MCF 10A (cell line): ENCODE results near the gene STARD8. TPM values are rescaled to one million over a fixed set of nuclear protein-coding genes. Genes with fewer than 3 reads are reported as not detected.

ENCODE experiments used
- BruUV-seq: library from RNA; stranded (reverse); fragments of 400-500 nt; replicated peaks from 2 replicates; lab custom pipeline; 2021; lab: Mats Ljungman, UMichigan
- CTCF ChIA-PET: fragments of 300-600 bp; sonication (Branson Sonifier 250); formaldehyde crosslinking; extraction: SDS; loops from one replicate; lab custom pipeline; 2021; ENCODE audit warnings: antibody characterized with exemption, inconsistent platforms; lab: Yijun Ruan, JAX
- POLR2A ChIA-PET: fragments of 300-600, 350-650 bp; sonication (Branson Sonifier 250); formaldehyde crosslinking; extraction: SDS; loops from one replicate; lab custom pipeline; 2020; ENCODE audit warnings: antibody characterized with exemption, inconsistent platforms; lab: Yijun Ruan, JAX
- DNase-seq: peaks from one replicate; pipeline ENCODE4 v3.0.0-alpha.2; 2018; ENCODE audit not compliant: unreplicated experiment
- H3K27ac Mint-ChIP-seq: one replicate; pipeline ENCODE4 v1.8.0; 2022; ENCODE audit warnings: mild to moderate bottlenecking, low read depth, mixed read lengths; ENCODE audit not compliant: unreplicated experiment
- H3K27me3 Mint-ChIP-seq: one replicate; pipeline ENCODE4 v1.8.0; 2022; ENCODE audit warnings: mixed read lengths; ENCODE audit not compliant: insufficient read depth, unreplicated experiment
- H3K36me3 Mint-ChIP-seq: one replicate; pipeline ENCODE4 v1.8.0; 2022; ENCODE audit warnings: mild to moderate bottlenecking, moderate library complexity, mixed read lengths; ENCODE audit not compliant: insufficient read depth, unreplicated experiment
- H3K4me1 Mint-ChIP-seq: one replicate; pipeline ENCODE4 v1.8.0; 2022; ENCODE audit warnings: mixed read lengths; ENCODE audit not compliant: insufficient read depth, unreplicated experiment
- H3K4me3 Mint-ChIP-seq: one replicate; pipeline ENCODE4 v1.8.0; 2022; ENCODE audit warnings: mild to moderate bottlenecking, moderate library complexity, mixed read lengths; ENCODE audit not compliant: unreplicated experiment
- H3K9me3 Mint-ChIP-seq: one replicate; pipeline ENCODE4 v1.8.0; 2022; ENCODE audit warnings: mixed read lengths; ENCODE audit not compliant: unreplicated experiment
- intact Hi-C: fragments of 100-400 bp; cut with micrococcal nuclease; formaldehyde crosslinking; loops from 2 replicates; pipeline ENCODE4 v1.14.1; 2022
- total RNA-seq: library from RNA; stranded (reverse); gene quantifications from 2 replicates; pipeline ENCODE4 v1.2.3, GENCODE V29; 2022
- TF ChIP-seq, protein P1 (sequence below): fragments of 200-600 bp; IDR thresholded peaks from one replicate; pipeline ENCODE4 v1.8.0; 2022; ENCODE audit warnings: antibody characterized with exemption, mild to moderate bottlenecking; ENCODE audit not compliant: unreplicated experiment

Gene STARD8
- total RNA-seq, 1 experiment from 2014 or later = 1.0 TPM

GRCh38 chrX:68743754-68744153 is 96.3 kb downstream of the STARD8 start:
- TF ChIP-seq, protein P1, sequence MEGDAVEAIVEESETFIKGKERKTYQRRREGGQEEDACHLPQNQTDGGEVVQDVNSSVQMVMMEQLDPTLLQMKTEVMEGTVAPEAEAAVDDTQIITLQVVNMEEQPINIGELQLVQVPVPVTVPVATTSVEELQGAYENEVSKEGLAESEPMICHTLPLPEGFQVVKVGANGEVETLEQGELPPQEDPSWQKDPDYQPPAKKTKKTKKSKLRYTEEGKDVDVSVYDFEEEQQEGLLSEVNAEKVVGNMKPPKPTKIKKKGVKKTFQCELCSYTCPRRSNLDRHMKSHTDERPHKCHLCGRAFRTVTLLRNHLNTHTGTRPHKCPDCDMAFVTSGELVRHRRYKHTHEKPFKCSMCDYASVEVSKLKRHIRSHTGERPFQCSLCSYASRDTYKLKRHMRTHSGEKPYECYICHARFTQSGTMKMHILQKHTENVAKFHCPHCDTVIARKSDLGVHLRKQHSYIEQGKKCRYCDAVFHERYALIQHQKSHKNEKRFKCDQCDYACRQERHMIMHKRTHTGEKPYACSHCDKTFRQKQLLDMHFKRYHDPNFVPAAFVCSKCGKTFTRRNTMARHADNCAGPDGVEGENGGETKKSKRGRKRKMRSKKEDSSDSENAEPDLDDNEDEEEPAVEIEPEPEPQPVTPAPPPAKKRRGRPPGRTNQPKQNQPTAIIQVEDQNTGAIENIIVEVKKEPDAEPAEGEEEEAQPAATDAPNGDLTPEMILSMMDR = no peak

DNA sequence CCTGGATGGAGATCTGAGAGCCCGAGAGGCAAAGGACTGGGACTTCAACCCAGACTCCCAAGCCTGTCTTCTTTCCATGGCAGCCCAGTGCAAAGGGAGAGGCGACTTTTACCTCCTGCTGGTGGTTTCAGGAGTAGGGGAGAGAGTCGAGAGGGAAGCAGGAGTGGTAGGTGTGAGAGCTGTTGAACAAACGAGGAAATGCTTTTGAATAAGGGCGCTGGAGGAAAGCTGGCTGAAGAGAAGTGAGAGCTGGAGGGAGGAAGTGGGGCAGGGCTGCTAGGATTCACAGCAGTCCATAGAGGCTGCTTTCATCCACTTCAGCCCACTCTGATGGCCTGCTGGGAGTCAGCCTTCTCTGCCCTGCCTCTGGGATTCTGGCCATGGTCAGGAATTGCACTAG is 99.5 kb downstream of the STARD8 start:
- Mint-ChIP-seq H3K9me3 (no peaks in the 10 kb centered on the region), H3K36me3 (no peaks in the 10 kb centered on the region), H3K4me1 (no peaks in the 10 kb centered on the region), H3K27me3 (peaks cover 59% of the 10 kb centered on the region), H3K4me3 (no peak overlapping the region), H3K27ac (no peak overlapping the region)
- DNase-seq = no peak
- intact Hi-C loops = no loop called here
- no TSS peak for BruUV-seq
- TF ChIP-seq, protein P1 = no peak
- ChIA-PET CTCF (no interaction called here), POLR2A (no interaction called here)

More at GRCh38 chrX:68743754-68744153, 96.3 kb downstream of the STARD8 start:
- POLR2A ChIA-PET = no interaction called here
- Mint-ChIP-seq H3K36me3 (no peaks in the 10 kb centered on the region), H3K4me1 (no peaks in the 10 kb centered on the region), H3K9me3 (no peaks in the 10 kb centered on the region), H3K27me3 (peaks cover 53% of the 10 kb centered on the region), H3K4me3 (no peak overlapping the region), H3K27ac (no peak overlapping the region)
- no TSS peak for BruUV-seq
- CTCF ChIA-PET = interaction anchor here (0.6 kb wide), 1 partner anchor 52 kb away, joined by 4 read pairs; no protein-coding TSS in a partner anchor
- no peak for DNase-seq
- intact Hi-C loops = no loop called here

- TF ChIP-seq, protein P1 = no peak
- ChIA-PET POLR2A (no interaction called here), CTCF (no interaction called here)
Measured at GRCh38 chrX:68748030-68748429, 100.6 kb downstream of the STARD8 start.

GRCh38 chrX:68749426-68749825 is 102.0 kb downstream of the STARD8 start:
- intact Hi-C loops = no loop called here
- peaks cover 63% of the 10 kb centered on the region for H3K27me3 Mint-ChIP-seq
- BruUV-seq = no TSS peak
- DNase-seq = no peak
- CTCF ChIA-PET = interaction anchor here (1.2 kb wide), 1 partner anchor 58 kb away, joined by 3 read pairs; no protein-coding TSS in a partner anchor
- H3K27ac Mint-ChIP-seq = no peak overlapping the region
- POLR2A ChIA-PET = no interaction called here
- no peak overlapping the region for H3K4me3 Mint-ChIP-seq
- no peaks in the 10 kb centered on the region for H3K9me3 Mint-ChIP-seq
- TF ChIP-seq, protein P1 = no peak
- no peaks in the 10 kb centered on the region for H3K4me1 Mint-ChIP-seq
- H3K36me3 Mint-ChIP-seq = no peaks in the 10 kb centered on the region

More at GRCh38 chrX:68748030-68748429, 100.6 kb downstream of the STARD8 start:
- BruUV-seq = no TSS peak
- H3K9me3 Mint-ChIP-seq = no peaks in the 10 kb centered on the region
- H3K27ac Mint-ChIP-seq = no peak overlapping the region
- no peaks in the 10 kb centered on the region for H3K36me3 Mint-ChIP-seq
- no peak overlapping the region for H3K4me3 Mint-ChIP-seq
- H3K27me3 Mint-ChIP-seq = peaks cover 59% of the 10 kb centered on the region
- intact Hi-C loops = no loop called here
- no peaks in the 10 kb centered on the region for H3K4me1 Mint-ChIP-seq
- DNase-seq = no peak
